Prostate gland (tissue), 2 donors: ENCODE measurements around the gene SMAGP.

Source experiments
- CTCF ChIP-seq, 4 experiments: fragments of 200-600 bp in 2 of 4; fragments of 450-650 bp in 2 of 4; sonication (generic) in 2 of 4; IDR thresholded peaks; 1 replicate in 3 of 4; 2 replicates in 1 of 4; pipeline ENCODE4 v1.5.1; 2016 to 2019; ENCODE audit warnings: antibody characterized with exemption in 4 of 4, mild to moderate bottlenecking in 2 of 4, moderate library complexity in 2 of 4
- POLR2A ChIP-seq: fragments of 450-650 bp; IDR thresholded peaks from one replicate; pipeline ENCODE4 v1.6.1; 2016; ENCODE audit warnings: antibody characterized with exemption, mild to moderate bottlenecking
- POLR2AphosphoS5 ChIP-seq: sonication (generic); formaldehyde crosslinking; IDR thresholded peaks from one replicate; pipeline ENCODE4 v1.6.1; 2017; ENCODE audit warnings: antibody characterized with exemption

- peak in 2 of 4 experiments; percentile 32 to 36 for TF ChIP-seq CTCF (IDR thresholded peaks at IDR 0.05)
- TF ChIP-seq POLR2A: no peak
- no peak for TF ChIP-seq POLR2AphosphoS5
Observed at GRCh38 chr12:51217133-51217967, 52.9 kb downstream of the SMAGP start.
